HUES48 (cell line): ENCODE measurements around the gene PLXNA1.

Experiments
- H3K27ac ChIP-seq: one replicate; pipeline ENCODE4 v1.7.0; 2013; ENCODE audit warnings: low read depth, low read length, inconsistent platforms
- H3K27me3 ChIP-seq: 2 replicates; pipeline ENCODE4 v1.6.1; 2013; ENCODE audit warnings: mild to moderate bottlenecking, low read length; ENCODE audit not compliant: control insufficient read depth, insufficient read depth
- H3K36me3 ChIP-seq: 2 replicates; pipeline ENCODE4 v1.6.1; 2013; ENCODE audit warnings: low read length; ENCODE audit not compliant: control insufficient read depth, insufficient read depth
- H3K4me1 ChIP-seq: 2 replicates; pipeline ENCODE4 v1.6.1; 2013; ENCODE audit warnings: mild to moderate bottlenecking, low read length; ENCODE audit not compliant: control insufficient read depth, insufficient read depth
- H3K4me3 ChIP-seq: 2 replicates; pipeline ENCODE4 v1.5.1; 2013; ENCODE audit warnings: mild to moderate bottlenecking, low read depth, low read length
- H3K9ac ChIP-seq: 2 replicates; pipeline ENCODE4 v1.6.1; 2013; ENCODE audit warnings: mild to moderate bottlenecking, low read depth, low read length, moderate library complexity
- H3K9me3 ChIP-seq: 2 replicates; pipeline ENCODE4 v1.6.1; 2013; ENCODE audit warnings: low read length; ENCODE audit not compliant: control insufficient read depth, insufficient read depth

Gene PLXNA1

DNA sequence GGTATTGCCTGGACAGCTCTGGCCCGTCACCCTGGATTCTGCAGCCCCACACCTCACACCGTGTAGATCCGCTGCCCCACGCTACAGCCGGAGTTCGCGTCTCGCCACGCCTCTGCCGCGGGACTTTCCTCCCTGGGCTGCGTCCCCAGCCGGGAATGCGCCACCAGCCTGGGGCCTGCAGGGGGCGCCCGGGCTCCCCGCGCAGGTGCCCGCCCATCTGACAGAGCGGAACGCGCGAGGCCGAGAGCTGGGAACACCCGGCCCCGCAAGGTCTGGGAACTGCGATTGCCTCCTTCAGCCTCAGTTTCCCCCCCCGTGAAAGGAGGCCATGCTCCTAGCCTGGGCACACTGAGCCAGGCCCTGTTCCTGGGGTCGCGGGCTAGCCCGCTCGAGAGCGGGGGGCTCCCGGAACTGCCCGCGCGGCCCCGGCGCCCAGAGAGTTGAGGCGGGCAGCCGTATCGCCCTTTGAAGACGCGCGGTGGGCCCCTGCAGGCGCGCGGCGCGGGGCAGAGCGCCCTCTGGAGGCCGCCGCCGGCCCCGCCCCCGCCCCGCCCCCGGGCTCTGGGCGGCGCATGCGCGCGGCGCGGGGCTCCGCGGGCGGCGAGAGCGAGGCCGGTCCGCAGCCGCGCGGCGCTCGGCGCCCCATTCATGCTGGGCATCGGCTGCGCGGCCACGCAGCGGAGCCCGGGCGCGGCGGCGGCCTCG is at the start of gene PLXNA1:
Gene PLXNA1 (plus strand): TSS at position 645 of the 705 bp plus-strand sequence. CDS start 5,479 bp downstream, outside the sequence.
- H3K36me3 ChIP-seq, result no peaks in the 10 kb centered on the region
- H3K4me1 ChIP-seq, result peaks cover 11% of the 10 kb centered on the region
- H3K27ac ChIP-seq, result no peak within 1 kb of the TSS
- peak within 1 kb of the TSS; percentile 62; the same call in 1 of the 2 replicates for H3K9ac ChIP-seq
- peaks cover 10% of the 10 kb centered on the region for H3K27me3 ChIP-seq
- no peaks in the 10 kb centered on the region for H3K9me3 ChIP-seq
- peak within 1 kb of the TSS; percentile 75 for H3K4me3 ChIP-seq

DNA sequence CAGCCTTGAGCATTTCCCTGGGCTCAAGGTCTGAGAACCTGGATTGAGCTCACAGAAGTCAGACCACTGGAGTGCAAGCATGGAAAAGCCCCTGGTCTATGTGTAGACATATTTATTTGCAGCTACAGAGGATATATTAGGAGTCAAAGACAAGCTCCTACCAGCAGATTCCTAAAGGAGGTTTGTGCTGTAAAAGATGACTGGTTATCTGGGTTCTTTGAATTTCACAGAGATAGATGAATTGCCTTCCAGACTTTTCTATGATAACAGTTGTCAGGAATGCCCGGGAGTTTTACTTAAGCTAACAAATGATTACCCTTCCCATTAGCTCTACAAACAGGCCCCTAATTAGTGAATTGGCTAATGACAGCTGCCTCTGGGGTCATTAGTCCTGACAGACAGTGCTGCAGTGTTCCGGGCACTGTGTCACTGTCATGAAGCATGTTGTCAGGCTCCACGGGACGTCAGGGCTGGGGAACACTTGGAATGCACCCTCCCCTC is 48.8 kb upstream of the PLXNA1 start:
- no peak overlapping the region for H3K4me3 ChIP-seq
- H3K27ac ChIP-seq, result no peak overlapping the region
- no peaks in the 10 kb centered on the region for H3K36me3 ChIP-seq
- no peak overlapping the region for H3K9ac ChIP-seq
- no peaks in the 10 kb centered on the region for H3K4me1 ChIP-seq
- no peaks in the 10 kb centered on the region for H3K27me3 ChIP-seq
- H3K9me3 ChIP-seq, result no peaks in the 10 kb centered on the region

DNA sequence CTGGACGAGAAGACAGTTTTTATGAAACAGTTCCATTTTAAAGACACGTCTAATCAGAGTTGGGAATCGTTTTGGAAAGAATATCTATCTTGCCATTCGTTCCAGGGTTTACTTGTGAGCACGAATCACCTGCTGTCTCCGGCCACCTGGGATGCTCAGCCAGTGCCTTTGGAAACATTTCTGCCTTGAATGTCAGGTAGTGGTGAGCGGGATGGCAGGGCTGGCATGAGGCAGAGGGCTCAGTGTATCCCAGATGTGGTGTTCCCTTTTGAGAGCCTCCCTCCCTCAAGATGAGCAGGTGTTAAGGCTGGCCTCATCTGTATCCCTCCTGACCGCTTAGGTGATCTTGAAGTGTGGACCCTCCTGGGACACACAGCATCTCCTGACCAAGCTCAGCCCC is 47.9 kb upstream of the PLXNA1 start:
- Histone ChIP-seq H3K4me3 (no peak overlapping the region), H3K4me1 (no peaks in the 10 kb centered on the region), H3K36me3 (no peaks in the 10 kb centered on the region), H3K9ac (no peak overlapping the region), H3K27me3 (no peaks in the 10 kb centered on the region), H3K27ac (no peak overlapping the region), H3K9me3 (no peaks in the 10 kb centered on the region)

DNA sequence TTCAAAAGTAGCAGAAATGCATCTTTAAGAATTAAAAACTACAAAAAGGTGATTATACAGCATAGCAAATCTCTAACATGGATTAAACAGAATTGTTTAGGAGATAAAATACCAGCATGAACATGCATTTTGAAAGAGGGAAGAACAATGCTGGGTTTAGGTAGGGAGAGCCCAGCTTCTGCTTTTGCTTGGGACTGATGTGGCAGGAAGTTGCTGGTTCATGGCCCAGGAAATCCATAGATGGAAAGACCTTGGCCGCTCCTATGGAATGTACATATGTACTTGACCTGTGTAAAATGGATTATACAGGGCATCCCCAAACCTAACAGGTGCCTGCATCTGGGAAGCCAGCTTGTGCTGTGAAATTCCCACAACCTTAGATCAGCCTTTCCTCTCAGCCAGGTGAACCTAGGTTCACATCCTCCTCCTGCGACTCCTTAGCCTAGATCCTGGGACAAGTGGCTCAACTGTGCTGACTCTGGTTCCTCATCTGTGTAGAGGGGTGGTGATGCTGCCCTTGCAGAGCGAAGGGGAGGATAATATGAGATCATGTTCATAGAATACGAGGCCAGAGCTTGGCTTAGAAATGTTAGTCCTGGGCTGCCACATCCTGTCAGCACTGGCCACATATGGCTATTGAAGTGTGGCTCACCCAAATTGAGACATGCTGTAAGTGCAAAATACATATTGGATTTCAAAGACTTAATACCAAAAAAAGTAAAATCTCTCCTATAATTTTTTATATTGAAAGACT is 47.0 kb upstream of the PLXNA1 start:
- H3K27ac ChIP-seq, result no peak overlapping the region
- no peaks in the 10 kb centered on the region for H3K4me1 ChIP-seq

DNA sequence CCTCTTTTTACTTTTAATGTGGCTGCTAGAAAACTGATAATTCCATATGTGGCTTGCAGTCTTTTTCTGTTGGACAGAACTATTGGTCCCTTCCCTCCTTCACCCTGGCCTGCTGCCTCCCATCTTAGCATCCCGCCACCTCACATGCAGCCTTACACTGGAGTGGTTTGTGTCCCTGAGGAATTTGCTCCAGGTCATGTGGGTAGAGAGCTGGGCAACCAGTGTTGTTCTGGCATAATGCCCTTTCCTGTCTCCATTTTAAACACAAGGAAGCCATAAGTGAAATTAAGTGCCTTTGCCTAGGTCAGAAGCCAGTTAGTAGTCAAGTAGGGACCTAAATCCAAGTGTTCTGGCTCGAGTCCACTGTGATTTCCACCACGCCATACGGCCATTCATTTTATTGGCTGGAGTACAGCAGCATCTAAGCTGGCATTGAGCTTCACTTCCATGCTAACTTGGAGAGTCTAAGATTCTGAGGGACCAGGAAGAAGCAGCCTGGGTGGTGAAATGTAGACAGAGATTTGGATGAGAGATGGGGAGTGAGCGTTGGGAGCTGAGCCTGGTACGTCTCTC is 46.0 kb upstream of the PLXNA1 start:
- H3K4me1 ChIP-seq, result no peaks in the 10 kb centered on the region
- no peak overlapping the region for H3K27ac ChIP-seq
- H3K9ac ChIP-seq, result no peak overlapping the region
- H3K27me3 ChIP-seq, result no peaks in the 10 kb centered on the region
- no peak overlapping the region for H3K4me3 ChIP-seq
- no peaks in the 10 kb centered on the region for H3K9me3 ChIP-seq
- H3K36me3 ChIP-seq, result no peaks in the 10 kb centered on the region

More for the DNA sequence above, 47.0 kb upstream of the PLXNA1 start:
- Histone ChIP-seq H3K9ac (no peak overlapping the region), H3K36me3 (no peaks in the 10 kb centered on the region), H3K9me3 (no peaks in the 10 kb centered on the region), H3K4me3 (no peak overlapping the region), H3K27me3 (no peaks in the 10 kb centered on the region)

DNA sequence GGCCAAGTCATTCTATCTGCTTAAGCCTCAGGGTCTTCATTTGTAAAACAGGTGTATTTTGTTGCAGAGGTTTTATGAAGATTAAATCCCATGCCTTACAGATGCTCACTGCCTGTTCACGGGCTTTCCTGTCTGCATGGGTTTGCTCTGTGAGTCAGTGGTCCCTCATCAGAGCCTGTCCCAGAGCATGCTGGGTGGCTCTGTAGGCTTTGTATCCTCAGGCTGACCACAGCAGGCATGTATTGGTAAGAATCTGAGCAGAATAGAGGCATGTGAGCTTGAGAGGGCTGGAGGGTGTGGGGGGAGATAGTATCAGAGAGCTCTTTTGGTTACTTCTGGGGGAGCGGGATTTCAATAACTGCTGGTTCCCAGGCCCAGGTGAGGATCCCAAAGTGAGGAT is 45.4 kb upstream of the PLXNA1 start:
- no peaks in the 10 kb centered on the region for H3K4me1 ChIP-seq
- H3K9ac ChIP-seq, result no peak overlapping the region
- H3K9me3 ChIP-seq, result no peaks in the 10 kb centered on the region
- H3K4me3 ChIP-seq, result no peak overlapping the region
- no peaks in the 10 kb centered on the region for H3K36me3 ChIP-seq
- H3K27me3 ChIP-seq, result no peaks in the 10 kb centered on the region
- H3K27ac ChIP-seq, result no peak overlapping the region

DNA sequence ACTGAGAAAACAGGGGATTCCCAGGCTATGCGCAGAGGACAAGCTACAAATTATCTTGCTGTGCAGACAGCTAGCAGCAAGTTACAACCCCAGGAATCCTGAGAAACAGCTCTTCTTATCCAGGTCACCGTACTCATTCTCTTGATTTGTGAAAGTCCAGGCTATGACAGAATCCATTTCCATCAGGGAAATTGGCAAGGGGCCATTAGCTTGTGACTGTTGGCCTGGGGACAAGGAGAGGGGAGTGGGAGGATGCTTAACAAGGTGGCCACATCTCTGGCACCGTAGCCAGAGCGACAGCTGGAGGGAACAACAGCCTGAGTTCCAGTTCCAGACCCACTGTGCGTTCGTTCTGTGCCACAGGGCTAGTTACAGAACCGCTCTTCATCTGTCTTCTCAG is 44.9 kb upstream of the PLXNA1 start:
- no peak overlapping the region for H3K9ac ChIP-seq
- H3K36me3 ChIP-seq, result no peaks in the 10 kb centered on the region
- no peaks in the 10 kb centered on the region for H3K4me1 ChIP-seq
- no peak overlapping the region for H3K4me3 ChIP-seq
- no peaks in the 10 kb centered on the region for H3K9me3 ChIP-seq
- no peak overlapping the region for H3K27ac ChIP-seq
- H3K27me3 ChIP-seq, result no peaks in the 10 kb centered on the region

DNA sequence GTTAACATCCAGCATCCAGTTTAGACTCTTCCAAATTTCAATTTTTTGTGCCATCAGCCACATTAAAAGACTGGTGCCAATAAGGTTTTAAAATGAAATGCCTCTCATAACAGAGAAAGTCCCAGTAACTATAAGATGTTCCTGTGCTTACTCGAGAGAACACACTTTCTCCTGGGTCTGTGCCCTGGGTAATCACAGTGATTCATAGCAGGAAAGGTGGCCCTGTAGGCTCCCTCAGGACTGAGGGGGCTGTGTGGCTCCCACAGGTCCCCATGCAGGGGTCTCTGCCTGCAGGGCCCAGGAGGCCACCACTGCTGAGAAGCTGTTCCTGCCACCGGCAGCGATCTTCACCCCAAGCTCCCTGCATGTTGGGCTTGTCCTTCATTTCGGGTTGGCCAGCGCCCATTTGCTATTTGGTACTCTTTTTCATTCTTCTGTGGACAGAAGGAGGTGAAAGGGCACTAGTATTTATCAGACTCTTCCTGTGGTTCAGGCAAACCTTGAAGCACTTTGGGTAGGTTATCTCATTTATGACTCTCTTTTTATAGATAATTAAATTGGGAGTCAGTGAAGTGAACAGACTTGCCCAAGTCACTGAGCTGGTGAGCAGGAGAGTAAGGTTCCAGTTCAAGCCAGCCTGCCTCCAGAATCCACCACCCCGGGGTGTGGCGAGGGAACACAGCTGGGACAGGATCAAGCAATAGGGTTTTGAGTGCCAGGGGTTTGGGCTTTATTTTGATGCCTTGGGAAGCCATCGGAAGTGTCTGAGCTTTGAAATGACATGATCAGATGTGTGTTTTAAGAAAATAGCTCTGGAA is 44.2 kb upstream of the PLXNA1 start:
- Histone ChIP-seq H3K9ac (no peak overlapping the region), H3K27me3 (no peaks in the 10 kb centered on the region), H3K9me3 (no peaks in the 10 kb centered on the region), H3K27ac (no peak overlapping the region), H3K36me3 (no peaks in the 10 kb centered on the region), H3K4me3 (no peak overlapping the region), H3K4me1 (no peaks in the 10 kb centered on the region)

DNA sequence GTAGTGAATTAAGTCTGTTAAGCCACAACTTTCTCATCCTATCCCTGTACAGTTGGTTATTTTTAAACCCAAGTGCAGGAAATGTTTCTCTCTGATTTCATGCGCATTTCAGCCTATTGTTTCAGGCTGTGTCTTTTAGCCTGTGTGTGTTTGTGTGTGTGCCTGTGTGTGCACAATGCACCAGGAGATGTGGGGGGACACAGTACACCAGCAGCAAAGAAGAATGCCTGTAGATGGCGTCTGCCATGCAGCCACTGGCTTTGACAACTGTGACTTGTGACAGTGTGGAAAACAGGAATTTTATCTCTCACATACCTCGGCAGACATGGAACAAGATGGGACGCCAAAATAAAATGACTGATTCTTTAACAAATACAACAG is 43.6 kb upstream of the PLXNA1 start:
- Histone ChIP-seq H3K4me3 (no peak overlapping the region), H3K9me3 (no peaks in the 10 kb centered on the region), H3K27me3 (no peaks in the 10 kb centered on the region), H3K27ac (no peak overlapping the region), H3K9ac (no peak overlapping the region), H3K4me1 (no peaks in the 10 kb centered on the region), H3K36me3 (no peaks in the 10 kb centered on the region)

DNA sequence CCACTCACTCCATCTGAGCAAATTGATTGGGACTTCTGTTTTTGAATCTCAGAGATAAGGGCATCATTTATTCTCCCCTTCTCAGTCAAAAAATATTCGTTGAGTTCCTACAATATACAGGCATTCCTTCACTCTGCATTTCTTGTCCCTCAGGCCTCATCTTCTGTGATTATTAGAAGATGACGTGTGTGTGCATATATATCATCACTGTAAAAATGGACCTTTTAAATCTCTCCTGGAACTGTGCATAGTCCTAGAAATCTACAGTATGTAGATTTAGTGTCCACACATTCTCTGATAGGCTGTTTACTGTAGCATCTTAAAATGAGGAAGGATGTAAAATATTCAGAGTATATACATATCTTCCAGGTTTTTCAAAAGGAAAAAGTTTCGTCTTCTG is 43.2 kb upstream of the PLXNA1 start:
- H3K36me3 ChIP-seq, result no peaks in the 10 kb centered on the region
- H3K9me3 ChIP-seq, result no peaks in the 10 kb centered on the region
- H3K9ac ChIP-seq, result no peak overlapping the region
- no peaks in the 10 kb centered on the region for H3K4me1 ChIP-seq
- no peak overlapping the region for H3K4me3 ChIP-seq
- no peaks in the 10 kb centered on the region for H3K27me3 ChIP-seq
- H3K27ac ChIP-seq, result no peak overlapping the region
